Heart left ventricle (tissue), 16 donors: ENCODE results near the gene AGO3. TPM values are rescaled to one million over a fixed set of nuclear protein-coding genes. Genes with fewer than 3 reads are reported as not detected.
A peak's percentile ranks its signal among the peaks of the same experiment; 100 is the strongest.

Experiments
- ATAC-seq, 4 donors: fragments of 200-7000 bp; cut with Tn5 transposase; one replicate each; pipeline ENCODE4 v1.9.1; 2020 to 2022; ENCODE audit warnings: moderate library complexity in 4 of 4, mild to moderate bottlenecking in 3 of 4, moderate number of reproducible peaks in 1 of 4
- DNase-seq, 5 donors: peaks; one replicate each; pipeline ENCODE4 v3.0.0-alpha.2; 2020
- H3K27ac ChIP-seq, 12 donors: fragments of 200-600 bp; sonication (generic) in 4 of 12; one replicate each; pipeline versions ENCODE4 v1.5.0 to v1.8.0; 2016 to 2022; ENCODE audit warnings: mild to moderate bottlenecking in 2 of 12
- H3K27me3 ChIP-seq, 9 donors: fragments of 200-600 bp; sonication (generic) in 2 of 9; one replicate each; pipeline versions ENCODE4 v1.5.1 to v1.8.0; 2016 to 2022; ENCODE audit warnings: mild to moderate bottlenecking in 3 of 9
- H3K36me3 ChIP-seq, 9 donors: fragments of 200-600 bp; sonication (generic) in 2 of 9; one replicate each; pipeline versions ENCODE4 v1.5.0 to v1.8.0; 2018 to 2022; ENCODE audit warnings: mild to moderate bottlenecking in 2 of 9
- H3K4me1 ChIP-seq, 12 donors: fragments of 200-600 bp; sonication (generic) in 4 of 12; one replicate each; pipeline versions ENCODE4 v1.5.0 to v1.8.0; 2016 to 2022; ENCODE audit warnings: mild to moderate bottlenecking in 3 of 12
- H3K4me3 ChIP-seq, 12 donors: fragments of 200-600 bp; sonication (generic) in 4 of 12; one replicate each; pipeline versions ENCODE4 v1.5.0 to v1.8.0; 2017 to 2022; ENCODE audit warnings: mild to moderate bottlenecking in 9 of 12, moderate library complexity in 4 of 12
- H3K9me3 ChIP-seq, 12 donors: fragments of 200-600 bp; sonication (generic) in 4 of 12; one replicate each; pipeline versions ENCODE4 v1.5.0 to v1.8.0; 2016 to 2022; ENCODE audit warnings: mild to moderate bottlenecking in 1 of 12
- CTCF ChIP-seq, 12 donors: fragments of 200-600 bp; sonication (generic) in 4 of 12; IDR thresholded peaks; one replicate each; pipeline versions ENCODE4 v1.5.0 to v1.8.0; 2018 to 2022; ENCODE audit warnings: antibody characterized with exemption in 12 of 12, mild to moderate bottlenecking in 5 of 12
- POLR2A ChIP-seq, 2 donors: fragments of 450-650 bp; IDR thresholded peaks; one replicate each; pipeline ENCODE4 v1.6.1; 2017; ENCODE audit warnings: antibody characterized with exemption in 2 of 2, mild to moderate bottlenecking in 2 of 2, moderate library complexity in 2 of 2
- WGBS, 4 donors: extraction: QIAGEN DNeasy Blood & Tissue Kit in 2 of 4; methylation state at CpG; one replicate each; pipeline versions ENCODE4 v1.1.5 to v1.1.7; 2013 to 2018; 5-methylcytosine and 5-hydroxymethylcytosine counted together
- intact Hi-C, 10 donors: fragments of 100-400 bp; cut with DNase I; formaldehyde crosslinking; loops; one replicate each; pipeline versions ENCODE4 v1.11.1 to v1.14.2; 2022
- polyA plus RNA-seq, 2 donors: library from polyadenylated mRNA; stranded (reverse); fragments of 200-250 nt; gene quantifications; one replicate each; pipeline ENCODE4 v1.2.3, GENCODE V29; 2013
- total RNA-seq, 9 donors: library from RNA; depleted of rRNA in 2 of 9; stranded (reverse); fragments of >200 nt in 2 of 9; fragmentation: NEBNext Ultra II Directional in 3 of 9; extraction: Animal tissue kit (Norgen Biotek cat#: 25700) in 3 of 9; gene quantifications; one replicate each; pipeline versions ENCODE4 v1.1.0 to v1.2.4, GENCODE V29; 2016 to 2023
- donor health status: ischemic (EF 13 %, LVEDD 7.1; RV severe dilation, severe dysfunction).
- donor health status: healthy with polysubstance abuse.
- donor health status: DM: no; HTN: yes; CAD: no.
- donor health status: DM: no; HTN: no; CAD: no.
- donor health status: ischemic (EF 25% LVEDD 6.9; RV normal size, moderate dysfunction).
- donor health status: ischemic (EF 25% LVEDD 5.7; RV mildly dilated, moderate dysfunction).
- donor health status: healthy.
- donor health status: DM: yes; HTN: yes; CAD: no.
- donor health status: ischemic (EF 35%, LVEDD 5.7; RV mildly dilated, moderate dysfunction).
- donor health status: nonischemic (EF 11% LVEDD 7.7; RV severe dilation, severe dysfunction).
- donor health status: DM: yes; HTN: yes; CAD: no.
- donor health status: PGD.
- donor health status: ischemic (EF 29% LVEDD 5.4; RV normal size, mild dysfunction).
- donor health status: nonischemic (EF 23%, LVEDD 6.1; RV moderate dilation, normal function).

Gene AGO3
- total and polyA plus RNA-seq, 11 donors: 2.8 to 18.8 (median 12.2) TPM

GRCh38 chr1:35901235-35901634 is 29.7 kb upstream of the AGO3 start:
- Histone ChIP-seq H3K27ac (no peak overlapping the region), H3K36me3 (peaks cover 0 to 100% (median 85%) of the 10 kb centered on the region in 9 donors), H3K4me1 (peaks cover 0 to 5% (median 0%) of the 10 kb centered on the region in 12 donors), H3K4me3 (no peak overlapping the region), H3K9me3 (no peaks in the 10 kb centered on the region), H3K27me3 (no peaks in the 10 kb centered on the region)
- no peak for DNase-seq
- intact Hi-C loops: no loop called here
- no peak for TF ChIP-seq POLR2A (IDR thresholded peaks at IDR 0.05)
- TF ChIP-seq CTCF (IDR thresholded peaks at IDR 0.05): no peak
- 92 to 98% (median 96%) methylated on average over 9 of the region's 9 CpGs for WGBS, 4 donors
- peak in 1 of 4 donors; percentile 29 for ATAC-seq

GRCh38 chr1:35902671-35903070 is 28.2 kb upstream of the AGO3 start:
- no peaks in the 10 kb centered on the region for H3K27me3 ChIP-seq
- WGBS, 4 donors: 69 to 79% (median 77%) methylated on average over 2 of the region's 2 CpGs
- DNase-seq: no peak
- no peak overlapping the region for H3K27ac ChIP-seq
- intact Hi-C loops: no loop called here
- peaks cover 0 to 5% (median 0%) of the 10 kb centered on the region in 12 donors for H3K4me1 ChIP-seq
- no peaks in the 10 kb centered on the region for H3K9me3 ChIP-seq
- TF ChIP-seq CTCF (IDR thresholded peaks at IDR 0.05): no peak
- no peak for TF ChIP-seq POLR2A (IDR thresholded peaks at IDR 0.05)
- H3K36me3 ChIP-seq: peaks cover 0 to 100% (median 85%) of the 10 kb centered on the region in 9 donors
- no peak overlapping the region for H3K4me3 ChIP-seq
- peak in 2 of 4 donors; percentile 56 to 58 for ATAC-seq

- TF ChIP-seq POLR2A (IDR thresholded peaks at IDR 0.05) (no peak), CTCF (IDR thresholded peaks at IDR 0.05) (no peak)
- Histone ChIP-seq H3K27ac (no peak overlapping the region), H3K4me3 (no peak overlapping the region), H3K36me3 (peaks cover 0 to 100% (median 98%) of the 10 kb centered on the region in 9 donors), H3K9me3 (no peaks in the 10 kb centered on the region), H3K27me3 (no peaks in the 10 kb centered on the region), H3K4me1 (no peaks in the 10 kb centered on the region)
- no peak for DNase-seq
- no peak for ATAC-seq
- 88 to 100% (median 97%) methylated on average over 1 of the region's 1 CpG for WGBS, 4 donors
- intact Hi-C loops: no loop called here
Measured at GRCh38 chr1:35914717-35915116, 16.2 kb upstream of the AGO3 start.

GRCh38 chr1:35915693-35916092 is 15.2 kb upstream of the AGO3 start:
- H3K9me3 ChIP-seq: no peaks in the 10 kb centered on the region
- DNase-seq: no peak
- no peaks in the 10 kb centered on the region for H3K4me1 ChIP-seq
- TF ChIP-seq CTCF (IDR thresholded peaks at IDR 0.05) (no peak), POLR2A (IDR thresholded peaks at IDR 0.05) (no peak)
- peaks cover 0 to 100% (median 97%) of the 10 kb centered on the region in 9 donors for H3K36me3 ChIP-seq
- no peaks in the 10 kb centered on the region for H3K27me3 ChIP-seq
- intact Hi-C loops: no loop called here
- no peak for ATAC-seq
- no peak overlapping the region for H3K4me3 ChIP-seq
- H3K27ac ChIP-seq: no peak overlapping the region
- WGBS, 4 donors: 44 to 61% (median 58%) methylated on average over 2 of the region's 2 CpGs
